ENCODE measurements around the gene PSMG1.

Gene PSMG1

GRCh38 chr21:39125752-39126485 lies 57.3 kb downstream of the PSMG1 start:
- Histone ChIP-seq H3K9me3 (ENCODE audit: control insufficient read depth, low read length) (no peaks in the 10 kb centered on the region), H3K4me3 (ENCODE audit: insufficient read depth, low read depth, low read length) (no peak overlapping the region), H3K4me1 (ENCODE audit: control insufficient read depth, insufficient read depth, low read length) (no peaks in the 10 kb centered on the region), H3K27ac (ENCODE audit: insufficient read depth, low read depth, low read length, poor library complexity, severe bottlenecking) (no peak overlapping the region), H3K27me3 (ENCODE audit: control insufficient read depth, insufficient read depth, low read length, poor library complexity, severe bottlenecking) (no peaks in the 10 kb centered on the region), H3K36me3 (ENCODE audit: control insufficient read depth, insufficient read depth, low read length) (no peaks in the 10 kb centered on the region)
- WGBS, 2 experiments = 48 to 50% methylated on average over 7 of the region's 7 CpGs

Measured in ectodermal cell (in vitro differentiated cells).